SK-MEL-5 (cell line): ENCODE measurements around the gene EXOSC2. TPM values are rescaled to one million over a fixed set of nuclear protein-coding genes. Genes with fewer than 3 reads are reported as not detected.

ENCODE experiments used
- DNase-seq: peaks from one replicate; pipeline ENCODE4 v3.0.0-alpha.2; 2016; ENCODE audit warnings: low read depth, low spot score
- in situ Hi-C: cut with HindIII; loops from 2 replicates; pipeline ENCODE4 v1.10.0; 2016; ENCODE audit warnings: low sequenced_read_pairs, high pct_unique_total_duplicates, low pct_unique_long_range_greater_than_20kb
- total RNA-seq: library from RNA; depleted of rRNA; stranded (reverse); fragments of >200 nt; shearing (Covaris generic); gene quantifications from 2 replicates; pipeline ENCODE4 v1.2.3, GENCODE V29; 2014

EXOSC2 gene
- total RNA-seq, 1 experiment from 2014 or later, result 41.3 TPM

GRCh38 chr9:130687615-130688014, 6.0 kb upstream of the EXOSC2 start:
- in situ Hi-C loops, result no loop called here
- no peak for DNase-seq

- in situ Hi-C loops, result no loop called here
- DNase-seq, result no peak
Measured at GRCh38 chr9:130688072-130688471, 5.5 kb upstream of the EXOSC2 start.

- no peak for DNase-seq
- in situ Hi-C loops, result no loop called here
Measured at GRCh38 chr9:130689572-130689936, 4.0 kb upstream of the EXOSC2 start.

GRCh38 chr9:130689937-130690700, 3.5 kb upstream of the EXOSC2 start:
- in situ Hi-C loops, result no loop called here
- DNase-seq, result peak; percentile 67

GRCh38 chr9:130692321-130692720, 1.3 kb upstream of the EXOSC2 start:
- no peak for DNase-seq
- in situ Hi-C loops, result no loop called here

DNA sequence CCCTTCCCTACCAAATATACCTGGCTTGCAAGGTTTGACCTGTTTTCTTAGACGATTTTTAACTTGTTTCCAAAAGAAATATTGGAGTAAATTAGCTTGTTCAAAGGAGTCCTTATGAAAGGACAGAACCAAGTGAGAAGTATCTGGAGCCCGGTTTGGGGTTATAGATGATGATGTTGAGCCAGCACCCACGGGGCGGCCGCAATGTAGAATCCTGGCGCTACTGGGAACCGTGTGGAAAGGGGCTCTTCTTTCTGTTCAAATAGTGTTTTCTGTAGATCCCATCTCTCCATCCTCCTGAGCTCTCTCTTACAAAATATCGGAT, 517 bp upstream of the EXOSC2 start:
- in situ Hi-C loops, result no loop called here
- no peak for DNase-seq

DNA sequence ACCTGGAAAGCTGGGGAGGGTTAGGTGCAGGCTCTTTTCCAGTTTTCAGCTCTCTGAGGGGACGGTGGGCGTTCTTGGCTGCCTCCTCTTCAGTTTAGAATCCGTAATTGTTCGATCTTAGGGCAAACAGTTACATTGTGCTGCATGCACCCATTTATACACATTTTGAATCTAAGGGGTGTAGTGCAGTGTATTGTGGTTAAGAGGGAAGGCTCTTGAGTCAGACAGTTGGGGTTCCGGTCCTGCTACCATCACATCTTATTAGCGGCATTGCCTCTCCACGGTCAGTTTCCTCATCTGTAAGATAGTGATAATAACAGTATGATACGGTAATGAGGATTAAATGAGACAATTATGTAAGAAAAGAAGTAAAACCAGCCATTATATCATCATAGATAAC, 625 bp downstream of the EXOSC2 start:
- in situ Hi-C loops, result no loop called here
- no peak for DNase-seq

GRCh38 chr9:130696139-130696650, 2.6 kb downstream of the EXOSC2 start:
- in situ Hi-C loops, result no loop called here
- DNase-seq, result no peak

- in situ Hi-C loops, result no loop called here
- no peak for DNase-seq
Measured at GRCh38 chr9:130696996-130697395, 3.4 kb downstream of the EXOSC2 start.

GRCh38 chr9:130698514-130698913, 4.9 kb downstream of the EXOSC2 start:
- no peak for DNase-seq
- in situ Hi-C loops, result no loop called here

DNA sequence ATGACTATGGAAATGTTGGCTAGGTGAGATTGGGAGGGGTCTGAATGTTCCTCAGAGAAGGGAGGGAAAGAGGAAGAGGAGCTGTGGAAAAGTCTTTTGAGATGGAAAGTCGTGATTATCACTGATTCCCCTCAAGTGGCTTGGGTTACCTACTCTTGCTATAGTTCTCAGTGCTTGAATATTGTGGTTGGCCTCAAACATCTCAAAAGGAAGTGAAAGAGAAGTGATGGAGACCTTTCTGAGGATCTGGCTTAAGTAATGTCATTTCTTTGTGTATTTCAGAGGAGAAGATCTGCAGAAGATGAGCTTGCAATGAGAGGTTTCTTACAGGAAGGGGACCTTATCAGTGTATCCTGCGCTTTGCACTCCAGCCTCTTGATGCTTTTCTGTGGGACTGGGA, 5.5 kb downstream of the EXOSC2 start:
- DNase-seq, result no peak
- in situ Hi-C loops, result no loop called here

- in situ Hi-C loops, result no loop called here
- peak; percentile 84 for DNase-seq
Measured at GRCh38 chr9:130701059-130702022, 7.8 kb downstream of the EXOSC2 start.

DNA sequence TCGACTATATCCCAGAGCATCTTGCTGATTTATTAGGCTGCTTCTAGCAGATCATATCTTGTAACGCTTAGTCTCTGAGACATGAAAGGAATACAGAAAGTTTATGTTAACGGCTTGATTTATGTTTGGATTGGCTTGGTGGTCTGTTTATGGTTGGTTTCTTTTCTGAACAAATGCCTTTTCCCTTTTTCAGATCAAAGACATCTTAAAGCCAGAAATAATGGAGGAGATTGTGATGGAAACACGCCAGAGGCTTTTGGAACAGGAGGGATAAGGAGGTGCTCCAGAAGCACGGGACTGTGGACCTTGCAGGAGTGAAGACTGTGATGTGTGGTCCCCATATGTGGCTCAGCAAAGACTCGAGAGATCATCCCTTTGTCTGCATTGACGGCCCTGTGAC, 9.9 kb downstream of the EXOSC2 start:
- DNase-seq, result no peak
- in situ Hi-C loops, result no loop called here

GRCh38 chr9:130707225-130707976, 13.8 kb downstream of the EXOSC2 start:
- DNase-seq, result peak; percentile 79
- in situ Hi-C loops, result no loop called here

DNA sequence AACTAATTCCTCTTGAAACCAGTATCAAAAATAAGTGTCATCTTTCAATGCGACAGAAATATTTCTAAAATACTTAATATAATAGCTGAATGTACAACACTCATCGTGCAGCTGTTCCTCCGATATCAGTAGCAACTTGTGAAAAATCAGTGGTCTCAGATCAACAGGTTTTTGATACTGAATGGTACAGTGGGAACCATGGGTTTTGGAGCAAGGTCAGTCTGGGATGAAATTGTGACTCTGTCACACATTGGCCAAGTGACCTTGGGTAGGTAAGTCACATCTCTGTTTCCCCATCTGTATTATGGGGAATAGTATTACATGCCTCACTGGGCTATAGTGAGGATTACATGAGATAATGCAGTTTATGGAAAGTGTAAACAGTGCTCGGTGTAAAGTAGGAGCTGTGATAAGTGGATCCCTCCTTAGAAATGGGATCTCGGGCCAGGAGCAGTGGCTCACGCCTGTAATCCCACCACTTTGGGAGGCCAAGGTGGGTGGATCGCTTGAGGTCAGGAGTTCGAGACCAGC, 17.3 kb downstream of the EXOSC2 start:
- in situ Hi-C loops, result no loop called here
- DNase-seq, result no peak

DNA sequence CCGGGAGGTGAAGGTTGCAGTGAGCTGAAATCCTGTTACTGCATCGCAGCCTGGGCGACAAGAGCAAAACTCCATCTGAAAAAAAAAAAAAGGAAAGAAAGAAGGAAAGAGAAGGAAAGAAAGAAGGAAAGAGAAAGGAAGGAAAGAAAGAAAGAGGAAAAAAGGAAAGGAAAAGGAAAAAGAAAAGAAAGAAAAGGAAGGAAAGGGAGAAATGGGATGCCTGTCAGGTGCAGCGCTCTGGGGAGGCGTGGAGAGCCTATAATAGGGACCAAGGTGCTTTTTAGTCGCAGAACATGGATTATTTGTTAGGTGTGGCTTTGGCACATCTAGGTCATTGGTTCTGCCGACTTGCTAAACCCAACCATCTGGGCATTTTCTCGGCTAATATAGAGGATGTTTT, 17.9 kb downstream of the EXOSC2 start:
- no peak for DNase-seq
- in situ Hi-C loops, result no loop called here

GRCh38 chr9:130712564-130713285, 19.1 kb downstream of the EXOSC2 start:
- DNase-seq, result peak; percentile 99
- in situ Hi-C loops, result no loop called here
